Epidermal melanocyte (primary cell): ENCODE measurements around the gene SLC9C2.
"Not testable (repeated sequence)": the region's sequence is repeated elsewhere in the genome, so short reads cannot be mapped to it uniquely, and the experiment has no call there.

Source experiments
- DNase-seq: peaks from one replicate; pipeline ENCODE4 v3.0.0; 2011; ENCODE audit warnings: low spot score; ENCODE audit not compliant: insufficient read length

The SLC9C2 gene

DNA sequence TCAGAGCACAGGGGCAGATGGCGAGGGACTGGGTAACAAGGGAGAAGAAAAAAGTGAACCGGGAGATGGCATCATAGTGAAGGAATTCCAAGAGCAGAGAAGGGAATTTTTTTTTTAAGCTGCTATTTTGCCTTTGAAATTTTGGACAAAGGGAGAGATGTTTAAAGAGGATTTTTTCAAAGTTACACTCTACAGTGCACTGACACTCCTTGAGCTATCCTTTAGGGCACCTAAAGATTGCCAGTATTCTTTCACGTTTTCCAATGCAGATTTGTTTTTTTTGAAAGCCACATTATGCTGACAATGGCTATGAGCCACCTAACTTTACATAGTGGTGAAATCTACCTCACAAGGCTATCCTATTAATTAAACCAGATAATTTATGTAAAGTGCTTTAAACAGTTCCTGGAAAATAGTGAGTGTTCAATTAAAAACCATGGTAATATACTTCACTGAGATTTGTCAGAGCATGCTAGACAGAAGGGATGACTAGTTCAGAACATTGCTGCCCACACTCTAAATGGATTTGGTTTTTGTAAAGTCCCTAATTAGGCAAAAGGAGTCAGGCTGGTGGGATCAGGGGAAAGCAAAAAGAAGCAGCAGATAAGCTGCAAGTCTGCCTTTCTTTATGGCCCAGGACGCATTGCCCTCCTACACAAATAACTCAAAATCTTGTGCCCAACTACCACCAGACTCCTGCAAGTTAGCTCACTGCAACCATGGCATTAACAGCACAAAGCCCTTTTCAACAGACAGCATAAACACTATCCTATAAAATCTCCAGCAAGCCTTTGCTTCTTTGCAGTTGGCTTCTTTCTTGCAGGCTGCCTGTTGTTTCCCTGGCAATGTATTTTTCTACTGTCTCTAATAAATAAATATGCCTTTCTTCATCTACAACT is 71.8 kb downstream of the SLC9C2 start:
- DNase-seq: no peak

DNA sequence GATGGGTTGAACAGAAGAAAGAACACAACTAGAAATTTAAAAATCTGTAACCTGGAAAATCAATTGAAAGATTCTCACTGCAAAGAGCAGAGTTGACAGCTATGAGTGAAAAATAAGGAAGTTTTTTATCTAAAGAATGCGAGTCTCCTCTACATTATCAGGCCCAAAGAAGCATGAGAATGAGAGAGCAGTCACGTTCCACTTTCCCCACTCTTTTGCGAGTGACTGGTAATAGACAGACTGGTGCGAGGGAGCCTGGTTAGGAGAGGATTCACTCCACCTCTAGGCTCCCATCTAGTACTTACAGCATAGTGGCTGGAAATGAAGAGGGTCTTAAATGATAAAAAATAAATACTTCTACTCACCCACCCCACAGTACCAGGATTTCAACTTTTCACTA is 73.8 kb downstream of the SLC9C2 start:
- no peak for DNase-seq

DNA sequence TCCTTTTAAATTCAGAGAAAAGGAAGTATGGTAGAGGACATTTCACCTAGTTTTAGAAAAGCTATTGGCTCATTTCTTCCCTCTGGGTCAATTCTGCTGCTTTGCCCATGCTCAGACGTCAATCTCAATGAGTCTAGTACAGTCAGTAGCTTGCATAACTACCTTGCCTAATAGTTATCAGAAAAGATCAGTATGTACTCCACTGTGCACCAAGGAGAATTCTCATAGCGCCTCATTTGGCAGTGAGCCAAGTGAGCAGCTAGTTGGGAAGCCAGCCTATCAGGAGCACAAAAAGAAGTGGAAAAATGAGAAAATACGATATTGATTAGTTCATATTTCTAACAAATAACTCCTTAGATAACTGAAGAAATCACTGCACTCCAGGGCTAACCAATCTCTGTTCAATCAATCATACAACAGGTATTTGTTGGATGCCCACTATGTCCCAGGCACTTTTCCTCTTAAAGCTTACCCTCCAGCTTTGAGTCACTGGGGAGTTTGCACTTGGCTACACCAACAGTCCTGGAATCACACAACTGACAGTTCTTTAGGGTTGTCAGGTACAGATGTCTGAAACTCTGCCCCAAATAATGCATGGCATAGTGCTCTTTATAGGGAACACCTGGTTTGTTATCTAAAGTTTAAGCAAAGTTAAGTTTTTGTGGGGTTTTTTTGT is 75.6 kb downstream of the SLC9C2 start:
- no peak for DNase-seq

DNA sequence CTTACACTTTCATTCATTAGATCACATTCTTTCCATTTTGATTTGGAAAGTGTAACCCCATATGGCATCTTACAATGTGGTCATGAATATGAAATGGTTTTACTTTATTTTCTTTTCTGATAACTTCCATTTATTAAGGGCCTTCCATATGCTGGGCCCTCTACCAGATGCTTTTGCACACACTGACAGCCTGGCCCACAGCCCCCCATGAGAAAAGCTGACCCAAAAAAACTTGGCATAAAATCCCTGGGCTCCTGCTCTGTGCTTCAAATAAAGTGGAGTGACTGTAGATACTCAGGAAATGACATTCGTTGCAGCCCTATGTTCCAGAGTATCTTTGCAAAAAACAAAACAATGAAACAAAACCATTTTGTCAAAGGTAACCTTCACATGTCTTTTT is 76.9 kb downstream of the SLC9C2 start:
- no peak for DNase-seq

DNA sequence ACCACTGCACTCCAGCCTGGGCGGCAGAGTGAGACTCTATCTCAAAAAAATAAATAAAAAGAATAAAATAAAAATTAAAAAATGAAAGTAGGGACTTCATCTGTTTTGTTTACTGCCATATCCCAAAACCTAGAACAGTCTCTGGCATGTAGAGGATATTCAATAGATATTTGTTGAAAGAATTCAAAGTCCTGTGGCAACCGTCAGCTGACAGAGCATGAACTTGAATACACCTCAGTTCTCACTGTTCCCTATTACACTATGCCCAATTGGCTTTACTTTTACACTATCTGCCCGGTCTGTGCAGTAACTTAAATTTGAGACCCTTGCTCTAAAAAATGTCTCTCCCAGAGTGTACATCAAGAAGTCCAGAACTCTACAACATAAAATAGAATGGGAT is 79.5 kb downstream of the SLC9C2 start:
- no peak for DNase-seq

DNA sequence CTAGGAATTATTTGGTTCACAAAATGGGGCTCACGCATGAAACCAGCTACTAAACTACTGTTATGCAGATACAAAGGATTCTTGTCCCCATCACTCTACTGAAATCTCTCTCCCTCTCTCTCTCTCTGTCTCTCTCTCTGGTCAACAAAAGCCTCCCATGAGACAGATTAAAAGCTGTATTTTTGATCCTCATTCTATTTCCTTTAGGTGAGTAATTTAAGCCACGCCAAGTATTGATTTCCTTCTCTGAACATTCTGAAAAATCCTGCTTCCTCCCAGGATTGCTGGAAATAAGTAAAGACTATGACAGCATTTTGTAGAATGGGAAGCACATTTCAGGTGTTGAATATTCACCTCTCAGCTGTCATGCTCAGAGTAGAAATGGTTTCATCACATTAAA is 82.1 kb downstream of the SLC9C2 start:
- DNase-seq: no peak

DNA sequence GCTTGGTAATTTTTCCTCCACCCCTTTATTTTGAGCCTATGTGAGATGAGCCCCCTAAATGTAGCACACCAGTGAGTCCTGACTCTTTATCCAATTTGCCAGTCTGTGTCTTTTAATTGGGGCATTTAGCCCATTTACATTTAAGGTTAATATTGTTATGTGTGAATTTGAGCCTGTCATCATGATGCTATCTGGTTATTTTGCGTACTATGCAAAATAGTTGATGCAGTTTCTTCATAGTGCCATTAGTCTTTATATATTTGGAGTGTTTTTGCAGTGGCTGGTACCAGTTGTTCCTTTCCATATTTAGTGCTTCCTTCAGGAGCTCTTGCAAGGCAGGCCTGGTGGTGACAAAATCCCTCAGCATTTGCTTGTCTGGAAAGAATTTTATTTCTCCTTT is 88.4 kb downstream of the SLC9C2 start:
- DNase-seq: not testable (repeated sequence)

DNA sequence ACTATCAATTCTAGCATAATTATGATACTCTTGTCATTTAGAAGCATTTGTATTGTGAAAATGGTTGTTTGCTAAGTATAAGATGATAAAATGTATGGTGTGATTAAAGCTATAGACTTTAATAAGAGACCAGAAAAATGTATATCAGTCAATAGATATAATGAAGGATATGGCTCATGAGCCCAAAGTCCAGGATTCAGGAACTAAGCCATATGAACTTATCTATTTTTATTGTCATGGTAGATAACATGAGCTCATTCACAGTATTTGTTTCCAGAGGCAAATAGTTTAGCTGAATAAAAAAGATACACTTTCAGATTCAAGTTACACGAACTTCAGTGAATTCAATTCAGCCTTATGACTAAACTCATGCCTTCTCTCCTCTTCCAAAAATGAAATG is 93.1 kb downstream of the SLC9C2 start:
- no peak for DNase-seq

DNA sequence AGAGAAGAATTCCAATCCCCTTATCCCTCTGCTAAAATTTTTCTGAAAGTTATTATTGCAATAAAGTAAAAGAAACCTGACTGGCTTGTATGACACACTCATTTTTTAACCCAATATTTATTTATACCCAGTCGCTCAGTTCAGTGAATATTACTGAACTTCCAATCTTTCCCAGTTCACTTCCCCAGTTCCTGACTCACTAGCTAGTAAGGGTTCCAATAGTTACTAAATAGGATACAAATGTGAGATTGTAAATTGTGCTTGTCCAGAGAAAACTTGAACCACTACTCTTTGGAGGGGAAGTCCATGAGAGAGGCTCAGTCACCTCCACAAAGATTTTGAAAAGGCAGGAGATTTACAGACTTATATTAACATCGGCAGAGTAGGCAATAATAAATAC is 94.3 kb downstream of the SLC9C2 start:
- no peak for DNase-seq

DNA sequence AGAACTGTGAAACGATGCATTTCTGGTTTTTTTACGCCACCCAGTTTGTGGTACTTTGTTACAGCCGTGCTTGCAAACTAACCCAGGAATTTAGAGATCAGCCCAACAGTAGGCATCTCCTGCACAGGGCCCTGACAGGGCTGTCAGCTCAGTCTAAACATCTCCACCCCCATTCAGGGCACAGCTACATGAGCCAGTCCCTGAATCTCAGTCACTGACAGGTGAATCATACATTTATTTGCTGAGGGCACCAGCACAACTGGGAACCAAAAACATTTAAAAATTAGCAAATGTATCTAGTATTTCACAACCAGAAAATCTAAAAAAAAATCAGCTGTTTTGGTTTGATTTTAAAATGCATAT is 95.0 kb downstream of the SLC9C2 start:
- DNase-seq: no peak

DNA sequence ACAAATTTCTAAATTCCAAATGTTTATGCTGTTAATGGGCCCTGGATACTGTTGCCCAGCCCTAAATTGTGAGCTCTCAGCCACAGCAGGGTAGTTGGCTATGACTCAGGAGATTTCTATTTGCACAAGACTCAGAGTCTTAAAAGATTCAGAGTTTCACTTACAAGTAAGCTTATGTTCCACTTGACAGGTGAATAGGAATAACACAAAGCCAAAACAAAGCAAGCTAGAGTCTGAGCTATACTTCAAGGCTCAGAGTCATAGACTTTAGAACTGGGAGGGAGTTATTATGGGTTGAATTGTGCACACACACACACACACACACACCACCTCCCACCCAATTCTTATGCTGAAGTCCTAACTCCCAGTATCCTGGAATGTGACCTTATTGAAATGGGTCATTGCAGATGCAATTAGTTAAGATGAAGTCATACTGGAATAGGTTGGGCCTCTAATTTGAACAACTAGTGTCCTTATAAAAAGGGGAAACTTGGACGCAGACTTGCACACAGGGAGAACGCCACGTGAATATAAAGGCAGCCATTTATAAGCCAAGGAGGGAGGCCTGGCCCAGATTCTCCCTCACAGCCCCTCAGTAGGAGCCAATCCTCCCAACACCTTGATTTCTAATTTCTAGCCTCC is 95.5 kb downstream of the SLC9C2 start:
- no peak for DNase-seq

DNA sequence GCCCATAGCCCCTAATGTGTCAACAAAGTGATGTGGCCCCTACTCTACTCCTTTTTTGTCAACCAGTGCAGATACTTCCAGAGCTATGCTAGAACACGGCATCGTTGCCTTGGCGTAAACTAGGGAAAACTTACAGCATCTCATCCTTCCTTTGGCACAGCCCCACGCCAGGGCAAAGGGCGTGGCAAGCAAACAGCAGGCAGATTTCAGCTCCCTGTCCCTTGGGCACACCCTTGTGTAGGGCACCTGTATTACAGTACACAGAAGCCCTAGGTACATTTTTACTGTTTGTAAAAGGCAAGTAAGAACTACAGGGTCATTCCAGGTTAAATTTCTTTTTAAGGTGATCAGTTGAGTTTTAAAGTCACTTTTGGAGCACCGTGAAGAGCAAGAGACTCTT is 96.4 kb downstream of the SLC9C2 start:
- no peak for DNase-seq

DNA sequence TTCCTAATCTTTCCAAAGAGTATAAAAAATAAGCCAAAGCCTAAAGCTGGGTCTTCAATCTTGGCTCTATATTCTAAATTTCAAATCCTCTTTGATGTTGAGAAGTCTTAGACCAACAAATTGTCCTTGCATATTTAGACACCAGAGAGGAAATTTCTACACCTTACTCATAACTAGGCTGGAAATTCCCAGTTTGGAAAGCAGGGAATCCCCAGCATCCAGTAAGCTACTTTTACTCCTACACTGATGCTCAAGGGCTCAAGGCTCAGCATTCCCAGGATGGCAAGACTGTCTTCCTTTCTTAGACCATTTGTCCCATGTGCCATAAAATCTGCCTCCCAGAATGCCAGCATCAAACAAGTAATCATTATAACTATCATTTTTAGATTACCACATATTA is 97.5 kb downstream of the SLC9C2 start:
- DNase-seq: no peak

DNA sequence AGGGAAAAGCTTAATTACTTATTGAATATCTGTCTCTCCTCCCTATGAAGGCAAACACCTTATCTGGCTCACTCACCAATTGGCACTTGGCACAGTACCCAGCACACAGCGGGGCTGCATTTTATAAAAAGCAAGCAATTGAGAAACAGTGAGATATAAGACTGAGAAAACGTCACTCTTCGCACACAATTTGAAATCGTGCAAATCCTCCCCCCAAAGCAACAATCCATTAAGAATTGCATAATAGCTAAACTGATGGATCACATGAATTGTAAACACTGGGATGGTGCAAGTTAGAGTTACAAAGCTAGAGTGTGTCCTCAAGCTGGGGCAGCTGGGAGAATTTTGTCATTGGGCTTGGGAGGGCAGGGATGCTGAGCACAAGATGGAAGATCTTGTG is 98.6 kb downstream of the SLC9C2 start:
- DNase-seq: no peak

DNA sequence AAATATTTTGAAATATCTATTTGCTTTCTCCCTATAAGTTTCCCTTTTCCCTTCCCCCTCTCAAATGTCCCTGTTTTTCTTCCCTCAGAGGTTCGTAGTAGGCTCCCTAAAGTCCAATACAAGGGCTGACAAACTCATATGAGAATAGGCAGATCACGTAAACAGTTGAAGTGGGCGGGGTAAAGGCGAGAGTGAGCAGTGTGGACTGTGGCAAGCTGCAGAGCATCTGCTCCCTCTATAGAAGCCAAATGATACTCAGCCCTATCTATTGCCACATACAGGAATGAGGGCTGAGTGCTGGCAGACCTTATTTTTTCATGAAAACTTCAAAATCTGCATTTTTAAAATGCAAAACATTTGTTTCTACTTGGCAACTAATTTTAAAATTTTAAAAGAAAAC is 99.5 kb downstream of the SLC9C2 start:
- no peak for DNase-seq

DNA sequence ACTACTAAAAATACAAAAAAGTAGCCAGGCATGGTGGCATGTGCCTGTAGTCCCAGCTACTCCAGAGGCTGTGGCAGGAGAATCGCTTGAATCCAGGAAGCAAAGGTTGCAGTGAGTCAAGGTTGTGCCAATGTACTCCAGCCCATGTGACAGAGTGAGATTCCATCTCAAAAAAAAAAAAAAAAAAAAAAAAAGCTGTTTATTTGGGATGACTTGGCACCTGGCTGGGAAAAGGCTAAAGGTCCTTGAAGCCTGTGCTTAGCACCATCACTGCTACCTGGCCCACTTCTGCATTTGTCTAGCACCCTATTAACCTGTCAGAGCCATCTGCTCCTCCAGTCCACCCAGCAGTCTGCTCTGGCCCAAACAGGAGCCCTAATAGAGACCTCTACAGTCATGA is 100.8 kb downstream of the SLC9C2 start:
- no peak for DNase-seq

DNA sequence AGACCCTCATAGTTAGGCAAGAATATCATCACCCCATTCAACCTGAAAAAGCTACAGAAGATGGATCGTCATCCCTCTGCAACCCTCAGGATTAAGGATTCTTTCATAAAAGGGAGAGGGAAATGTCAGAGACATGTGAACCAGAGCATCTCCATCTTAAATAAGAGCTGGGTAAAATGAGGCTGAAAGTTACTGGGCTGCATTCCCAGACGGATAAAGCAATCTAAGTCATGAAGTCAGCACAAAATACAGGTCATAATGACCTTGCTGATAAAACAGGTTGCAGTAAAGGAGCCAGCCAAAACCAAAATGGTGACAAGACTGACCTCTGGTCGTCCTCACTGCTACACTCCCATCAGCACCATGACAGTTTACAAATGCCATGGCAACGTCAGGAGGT is 103.1 kb downstream of the SLC9C2 start:
- no peak for DNase-seq

DNA sequence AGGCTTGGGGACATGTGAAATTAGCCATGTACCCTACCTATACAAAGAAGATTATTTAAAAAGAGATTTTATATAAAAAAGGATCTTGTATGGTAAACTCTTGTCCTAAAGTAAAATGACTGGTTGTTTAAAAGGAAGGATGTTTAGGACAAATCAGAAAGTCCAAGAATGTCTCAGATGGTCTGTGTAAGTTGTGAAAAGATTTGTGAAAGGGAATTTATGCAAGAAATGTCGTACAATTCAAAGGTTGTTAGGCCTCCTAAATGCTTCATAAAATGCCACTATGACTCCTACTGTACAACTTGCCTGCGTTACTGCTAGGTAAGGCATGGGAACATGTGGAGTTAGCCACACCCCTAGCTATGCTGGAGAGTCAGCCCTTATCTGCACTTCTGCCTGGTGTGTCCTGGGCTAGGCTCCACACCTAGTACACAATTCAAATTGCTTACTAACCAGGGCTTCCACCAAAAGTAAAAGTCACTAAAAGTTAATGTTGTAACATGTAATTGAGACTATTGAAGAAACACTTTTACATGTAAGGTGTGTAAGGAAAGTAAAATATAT is 106.0 kb downstream of the SLC9C2 start:
- DNase-seq: no peak

DNA sequence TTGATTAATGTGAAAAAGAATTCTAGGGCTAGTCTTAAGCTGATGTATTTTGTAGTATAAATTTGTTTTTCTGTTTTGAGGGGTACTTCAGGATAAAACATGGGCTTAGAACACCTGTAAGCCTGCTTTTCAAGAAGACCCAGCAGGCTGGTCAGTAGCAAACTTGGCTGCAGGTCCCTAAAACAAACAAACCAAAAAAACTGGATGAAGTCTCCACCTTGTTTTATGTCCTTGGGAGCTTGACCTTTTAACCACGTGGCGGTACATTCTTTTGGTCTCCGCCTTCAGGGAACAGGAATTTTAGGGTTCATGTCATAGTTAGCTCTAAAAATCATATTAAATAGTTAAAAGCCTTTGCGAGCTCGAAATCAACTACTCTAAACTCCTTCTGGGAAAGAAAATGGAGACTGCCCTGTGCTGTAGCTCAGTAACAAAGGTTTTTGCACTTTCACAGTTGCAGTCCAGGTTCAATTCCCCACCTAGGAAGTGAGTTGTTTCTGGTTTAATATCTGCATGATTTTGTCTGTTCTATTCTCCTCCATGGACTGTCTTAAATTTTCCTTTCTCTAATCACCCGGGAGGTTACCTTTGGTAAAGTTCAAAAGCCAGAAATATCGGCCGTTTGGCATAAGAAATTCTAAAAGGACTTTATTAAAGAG is 107.1 kb downstream of the SLC9C2 start:
- DNase-seq: no peak

DNA sequence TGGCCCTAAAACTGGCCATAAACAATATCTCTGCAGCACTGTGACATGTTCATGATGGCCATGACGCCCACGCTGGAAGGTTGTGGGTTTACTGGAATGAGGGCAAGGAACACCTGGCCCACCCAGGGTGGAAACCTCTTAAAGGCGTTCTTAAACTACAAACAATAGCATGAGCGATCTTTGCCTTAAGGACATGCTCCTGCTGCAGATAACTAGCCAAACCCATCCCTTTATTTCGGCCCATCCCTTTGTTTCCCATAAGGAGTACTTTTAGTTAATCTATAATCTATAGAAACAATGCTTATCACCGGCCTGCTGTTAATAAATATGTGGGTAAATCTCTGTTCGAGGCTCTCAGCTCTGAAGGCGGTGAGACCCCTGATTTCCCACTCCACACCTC is 109.7 kb downstream of the SLC9C2 start:
- DNase-seq: not testable (repeated sequence)

DNA sequence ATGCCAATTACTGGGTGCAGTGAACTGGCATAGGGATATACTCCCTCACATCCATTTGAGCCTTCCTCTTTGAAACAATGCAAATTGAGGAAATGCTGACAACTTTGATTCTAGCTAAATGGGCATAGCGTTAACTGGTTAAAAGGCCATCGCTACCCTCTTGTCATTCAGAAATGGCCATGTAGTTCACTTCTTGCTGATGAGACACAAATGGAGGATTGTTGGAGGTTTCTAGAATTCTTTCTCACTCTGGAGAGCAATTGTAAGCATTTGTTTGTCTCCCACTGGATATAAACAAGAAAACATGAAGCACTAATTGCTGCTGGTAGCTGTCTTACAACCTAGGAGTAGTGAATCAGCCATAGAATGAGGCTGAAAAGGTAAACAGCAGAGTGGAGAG is 111.4 kb downstream of the SLC9C2 start:
- DNase-seq: no peak

DNA sequence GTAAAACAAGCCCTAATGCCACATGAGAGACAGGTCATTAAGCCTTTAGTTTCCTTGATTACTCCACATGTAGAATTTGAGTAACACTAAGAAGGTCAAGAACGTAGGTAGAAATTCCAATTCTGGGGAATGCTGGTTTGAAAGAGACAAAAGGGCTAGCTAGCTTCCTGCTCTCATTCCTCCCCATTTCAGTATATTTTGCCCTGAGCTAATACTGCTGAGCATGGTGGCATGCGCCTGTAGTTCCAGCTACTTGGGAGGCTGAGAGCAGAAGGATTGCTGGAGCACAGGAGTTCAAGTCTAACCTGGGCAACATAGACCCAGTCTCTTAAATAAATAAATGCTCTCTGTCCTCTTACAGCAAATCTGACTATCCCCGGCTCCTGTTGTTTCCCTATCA is 112.9 kb downstream of the SLC9C2 start:
- no peak for DNase-seq
